HK-2 (cell line): Measurements from ENCODE around the gene POLR3A.
A peak's percentile ranks its signal among the peaks of the same experiment; 100 is the strongest.
"Not testable (repeated sequence)": the region's sequence is repeated elsewhere in the genome, so short reads cannot be mapped to it uniquely, and the experiment has no call there.

Experiments
- DNase-seq: peaks from one replicate; pipeline ENCODE4 v3.0.0-alpha.2; 2018; ENCODE audit not compliant: unreplicated experiment

Gene POLR3A

DNA sequence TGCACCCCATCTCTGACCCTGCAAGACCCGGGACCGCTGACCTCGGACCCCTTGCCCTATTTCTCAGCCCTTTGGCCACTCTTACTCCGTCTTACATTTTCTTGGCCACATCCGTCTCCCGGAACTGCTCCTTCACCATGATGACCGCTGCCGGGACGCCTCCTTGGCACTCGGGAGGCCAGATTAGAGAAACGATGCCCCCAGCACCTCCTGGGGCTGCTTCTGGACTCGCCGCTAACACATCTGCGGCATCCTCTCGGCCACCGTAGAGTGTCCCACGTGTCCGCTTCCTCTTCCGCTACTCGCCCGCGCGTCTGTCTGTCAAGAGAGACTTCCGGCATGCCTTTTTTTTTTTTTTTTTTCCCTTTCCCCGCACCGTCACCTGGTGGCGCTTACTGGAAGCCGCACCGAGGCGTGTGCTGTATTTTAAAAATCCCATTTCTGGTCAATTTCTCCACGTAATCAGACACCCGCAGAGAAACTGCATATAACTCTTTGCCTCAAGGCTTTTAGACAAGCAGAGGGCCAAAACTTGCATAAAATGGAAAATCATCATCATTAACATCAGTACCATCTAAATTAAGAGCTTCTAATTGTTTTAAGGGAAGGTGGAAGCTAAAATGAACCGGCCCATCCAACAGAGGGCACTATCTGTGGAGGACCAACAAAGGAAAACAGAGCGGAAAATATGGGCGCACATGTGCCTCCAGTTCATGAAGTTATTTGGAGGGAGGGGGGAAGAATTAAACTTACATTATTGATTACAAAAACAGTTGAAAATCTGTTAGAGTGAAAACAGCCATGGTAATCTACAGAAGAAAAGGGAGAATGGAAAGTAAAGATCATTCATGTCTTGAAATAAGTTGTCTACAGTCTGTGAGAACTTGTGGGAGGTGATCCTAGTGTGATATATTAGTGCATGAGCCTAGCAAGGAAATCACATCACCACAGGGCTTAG, at the start of gene POLR3A:
POLR3A (minus strand) TSS at position 247 of the 958 bp plus-strand sequence; CDS start at position 139, 108 bp downstream.
- peak; percentile 98 for DNase-seq

DNA sequence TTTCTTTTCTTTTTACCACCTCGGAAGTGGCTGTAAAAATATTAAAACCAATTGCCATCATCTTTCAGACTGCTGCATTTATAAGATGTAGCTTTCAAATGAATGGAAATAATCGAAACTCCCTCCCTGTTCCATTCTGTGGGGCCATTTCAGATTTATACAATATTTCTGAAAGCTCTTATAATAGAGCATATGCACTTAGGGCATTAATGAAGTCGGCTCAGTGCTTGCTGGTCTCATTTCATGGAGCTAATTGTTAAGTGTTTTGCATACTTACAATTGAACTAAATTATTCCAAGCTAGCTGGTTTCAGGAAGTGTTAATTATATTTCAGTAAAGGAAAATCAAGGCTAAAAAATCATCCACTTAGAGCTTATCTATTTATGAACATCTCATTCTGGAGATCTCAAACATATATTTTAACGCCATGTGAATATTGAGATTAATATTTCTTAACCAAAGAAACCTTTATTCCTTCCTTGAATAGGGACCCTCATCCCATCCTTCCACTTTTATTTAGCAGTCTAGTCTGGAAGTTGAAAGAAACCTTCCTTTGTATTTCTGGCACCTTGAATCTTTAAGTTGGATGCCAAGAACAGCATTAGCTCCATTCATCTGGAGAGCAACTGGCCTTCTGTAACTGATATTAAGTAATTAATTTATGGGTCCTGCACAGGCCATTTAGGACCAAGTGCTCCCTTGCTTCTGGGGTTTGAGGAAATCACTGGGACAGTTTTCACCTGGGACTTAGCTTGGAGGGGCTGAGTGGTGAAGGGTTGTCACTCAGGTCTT, 49.4 kb upstream of the POLR3A start:
- no peak for DNase-seq

DNA sequence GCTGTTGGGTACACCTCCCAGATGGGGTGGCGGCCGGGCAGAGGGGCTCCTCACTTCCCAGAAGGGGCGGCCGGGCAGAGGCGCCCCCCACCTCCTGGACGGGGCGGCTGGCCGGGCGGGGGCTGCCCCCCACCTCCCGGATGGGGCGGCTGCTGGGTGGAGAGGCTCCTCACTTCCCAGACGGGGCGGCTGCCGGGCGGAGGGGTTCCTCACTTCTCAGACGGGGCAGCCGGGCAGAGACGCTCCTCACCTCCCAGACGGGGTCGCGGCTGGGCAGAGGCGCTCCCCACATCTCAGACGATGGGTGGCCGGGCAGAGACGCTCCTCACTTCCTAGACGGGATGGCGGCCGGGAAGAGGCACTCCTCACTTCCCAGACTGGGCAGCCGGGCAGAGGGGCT, 46.5 kb upstream of the POLR3A start:
- not testable (repeated sequence) for DNase-seq

DNA sequence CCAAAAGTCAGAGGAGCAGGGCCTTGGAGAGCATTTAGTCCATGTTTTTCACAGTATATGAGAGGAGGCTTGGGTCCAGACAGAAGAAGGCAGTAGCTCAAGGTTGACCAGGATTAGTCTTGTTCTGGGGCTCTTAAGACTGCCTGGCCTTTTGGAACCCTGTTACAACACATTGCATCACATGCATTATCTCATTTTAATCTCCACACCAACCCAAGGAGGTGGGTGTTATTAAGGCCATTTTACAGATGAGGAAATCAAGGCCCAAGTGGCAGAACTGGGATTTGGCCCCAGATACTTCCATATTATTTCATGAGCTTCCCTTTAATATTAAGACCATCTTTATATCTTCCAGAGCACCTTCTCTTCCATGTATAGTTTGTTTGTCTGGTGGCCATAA, 43.2 kb upstream of the POLR3A start:
- DNase-seq, result no peak

DNA sequence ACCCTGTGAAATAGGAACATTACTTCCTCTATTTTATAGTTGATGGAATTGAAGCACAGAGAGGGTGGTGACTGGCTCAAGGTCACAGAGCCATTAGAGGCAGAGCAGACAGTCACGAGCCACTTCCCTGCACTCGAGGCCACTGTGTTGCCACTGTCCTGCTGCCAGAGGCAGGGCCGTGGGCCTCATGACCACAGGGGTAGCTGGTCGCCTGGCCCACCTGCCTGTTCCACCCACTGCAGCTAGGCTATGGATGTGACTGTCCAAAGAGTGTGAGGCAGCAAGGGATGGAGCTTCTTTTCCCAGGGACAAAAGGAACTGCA, 42.5 kb upstream of the POLR3A start:
- DNase-seq, result no peak

DNA sequence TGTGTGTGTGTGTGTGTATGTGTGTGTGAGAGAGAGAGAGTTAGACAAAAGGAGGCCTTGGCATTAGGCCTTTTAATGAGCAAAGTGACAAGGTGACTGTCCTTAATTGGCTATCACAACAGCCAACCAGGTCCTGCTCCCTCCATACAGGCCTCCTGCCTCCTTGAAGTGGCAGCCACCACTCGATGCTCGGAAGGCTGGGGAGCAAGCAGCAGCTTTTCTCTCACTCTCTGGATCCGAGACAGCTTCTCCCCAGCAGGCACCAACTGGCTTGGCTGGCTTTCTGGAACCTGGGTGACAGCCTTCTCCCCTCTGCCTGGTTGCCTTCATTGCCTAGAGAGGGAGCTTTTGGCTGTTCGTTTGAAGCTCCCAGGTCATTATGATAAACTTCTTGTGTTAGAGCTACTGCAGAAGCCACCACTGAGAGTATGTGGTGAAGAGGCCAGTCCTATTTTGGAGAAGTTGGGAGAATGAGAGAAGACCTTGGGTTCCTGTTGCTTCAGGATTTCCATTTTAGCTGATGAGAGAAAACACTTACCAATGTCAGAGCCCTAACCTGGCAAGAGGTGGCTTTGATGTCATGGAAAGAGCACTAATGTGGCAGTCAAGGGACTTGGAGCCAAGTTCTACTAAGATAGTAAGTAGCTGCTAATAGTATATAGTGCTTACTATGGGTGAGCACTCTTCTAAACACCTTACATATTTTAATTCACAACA, 42.0 kb upstream of the POLR3A start:
- DNase-seq, result no peak

DNA sequence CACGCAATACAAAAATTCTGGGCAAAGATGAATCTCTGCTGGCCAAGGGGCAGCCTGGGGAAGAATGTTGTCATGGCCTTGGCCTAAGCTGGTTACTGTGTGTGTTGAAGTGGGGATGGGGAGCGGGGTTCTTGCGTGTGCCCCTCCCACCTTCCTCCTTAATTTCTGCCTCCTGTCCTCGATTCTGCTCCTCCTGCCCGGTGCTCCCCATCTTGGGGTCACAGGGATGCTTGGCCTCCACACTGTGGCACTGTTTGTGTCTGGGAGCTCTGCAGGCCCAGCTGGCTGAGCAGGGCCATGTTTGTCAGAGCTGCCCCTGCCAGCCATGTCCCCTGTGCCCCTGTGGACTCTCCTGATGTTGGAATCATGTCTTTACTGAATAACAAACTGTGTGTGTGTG, 41.4 kb upstream of the POLR3A start:
- DNase-seq, result no peak

DNA sequence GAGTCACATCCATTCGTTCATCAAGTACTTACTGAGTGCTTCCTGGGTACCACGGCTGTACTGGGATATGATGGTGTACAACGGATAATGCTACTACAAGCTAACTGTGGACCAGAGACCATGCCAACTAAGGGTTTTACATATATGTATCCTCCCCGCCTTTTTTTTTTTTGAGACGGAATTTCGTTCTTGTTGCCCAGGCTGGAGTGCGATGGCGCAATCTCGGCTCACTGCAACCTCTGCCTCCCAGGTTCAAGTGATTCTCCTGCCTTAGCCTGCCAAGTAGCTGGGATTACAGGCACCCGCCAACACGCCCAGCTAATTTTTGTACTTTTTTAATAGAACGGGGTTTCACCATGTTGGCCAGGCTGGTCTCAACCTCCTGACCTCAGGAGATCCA, 40.7 kb upstream of the POLR3A start:
- DNase-seq, result not testable (repeated sequence)

DNA sequence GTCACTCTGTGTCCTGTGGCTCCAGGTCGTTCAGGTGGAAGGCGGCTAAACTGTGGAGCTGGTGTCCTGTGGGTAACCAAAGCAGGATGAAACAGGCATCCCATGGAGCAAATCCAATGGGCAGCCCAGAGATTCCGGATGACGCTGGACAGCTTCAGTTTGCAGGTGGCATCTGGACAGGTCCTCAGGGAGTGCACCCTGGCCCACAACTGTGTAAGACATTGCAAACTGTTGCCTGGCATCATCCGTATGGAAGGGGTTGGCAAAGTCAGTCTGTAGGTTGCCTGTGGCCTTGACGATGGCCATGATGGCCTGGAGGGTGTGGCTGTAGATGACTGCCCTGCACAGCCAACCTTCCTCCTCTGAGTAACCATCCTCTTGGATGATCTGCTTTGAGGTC, 39.8 kb upstream of the POLR3A start:
- DNase-seq, result no peak

DNA sequence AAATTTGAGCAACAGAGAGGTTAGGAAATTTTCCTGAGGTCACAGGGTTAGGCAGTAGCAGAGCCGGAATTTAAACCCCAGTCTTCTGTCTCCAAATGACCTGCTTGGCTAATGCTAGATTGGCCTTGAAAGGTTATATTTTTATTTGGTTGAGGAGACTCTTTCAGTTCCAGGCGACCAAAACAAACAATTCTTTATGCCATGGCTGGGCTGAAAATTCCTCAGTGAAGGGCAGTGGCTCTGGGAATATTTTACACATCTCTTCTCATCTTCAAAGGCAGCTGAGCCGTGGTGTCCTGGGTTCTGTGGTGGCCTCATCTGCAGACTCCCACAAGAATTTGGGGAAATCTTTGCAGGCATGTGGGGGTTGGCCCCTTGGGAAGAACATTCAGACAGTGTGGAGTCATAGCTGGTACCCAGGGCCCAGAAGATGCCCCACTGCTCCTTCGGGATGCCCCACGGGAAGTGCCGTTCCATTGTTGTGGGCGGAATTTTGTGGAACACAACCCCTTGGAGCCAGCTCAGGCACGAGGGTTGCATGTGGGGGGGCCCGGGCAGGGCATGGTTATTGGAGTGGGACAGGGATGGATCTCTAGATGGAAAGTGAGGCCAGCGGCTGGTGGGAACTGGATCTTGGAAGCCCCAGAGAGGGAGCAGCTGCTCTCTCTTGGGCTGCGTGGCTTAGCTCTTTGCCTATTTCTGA, 37.6 kb upstream of the POLR3A start:
- DNase-seq, result no peak

DNA sequence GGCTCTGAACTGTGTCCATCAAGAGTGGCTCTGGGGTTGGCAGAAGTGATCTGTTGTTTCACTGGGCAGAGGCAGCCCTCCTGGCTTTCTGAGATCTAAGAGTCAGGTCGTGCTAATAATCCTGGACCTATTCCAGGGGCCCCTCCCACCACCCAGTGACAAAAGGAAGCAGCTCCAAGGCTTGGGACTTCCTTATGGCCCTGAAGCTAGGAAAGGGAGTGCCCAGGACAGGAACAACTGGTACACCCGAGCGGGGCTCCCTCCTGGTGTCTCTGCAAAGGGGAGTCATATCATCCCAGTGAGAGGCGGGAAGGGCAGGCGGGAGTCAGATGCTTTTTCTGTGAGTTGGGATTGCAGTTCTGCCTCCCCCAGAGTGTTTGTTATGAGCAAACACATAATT, 36.7 kb upstream of the POLR3A start:
- DNase-seq, result no peak

DNA sequence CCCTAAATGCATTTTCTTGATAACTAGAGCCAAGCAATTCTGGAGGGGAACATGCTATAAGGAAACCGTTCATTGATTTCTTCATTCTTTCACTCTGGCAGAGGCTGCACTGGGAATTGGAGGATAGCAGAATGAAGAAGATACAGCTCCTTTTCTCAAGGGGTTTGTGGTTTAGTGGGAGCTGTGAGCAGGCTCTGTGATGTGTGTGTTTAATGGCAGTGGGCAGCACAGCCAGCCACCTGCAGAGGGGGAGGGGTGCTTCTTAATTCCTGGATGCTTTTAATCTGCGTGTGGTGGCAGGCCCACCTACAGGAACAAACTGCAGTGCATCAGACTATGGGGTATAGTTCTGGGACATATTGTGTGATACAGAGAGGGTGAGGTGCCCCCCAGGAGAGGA, 36.3 kb upstream of the POLR3A start:
- no peak for DNase-seq

DNA sequence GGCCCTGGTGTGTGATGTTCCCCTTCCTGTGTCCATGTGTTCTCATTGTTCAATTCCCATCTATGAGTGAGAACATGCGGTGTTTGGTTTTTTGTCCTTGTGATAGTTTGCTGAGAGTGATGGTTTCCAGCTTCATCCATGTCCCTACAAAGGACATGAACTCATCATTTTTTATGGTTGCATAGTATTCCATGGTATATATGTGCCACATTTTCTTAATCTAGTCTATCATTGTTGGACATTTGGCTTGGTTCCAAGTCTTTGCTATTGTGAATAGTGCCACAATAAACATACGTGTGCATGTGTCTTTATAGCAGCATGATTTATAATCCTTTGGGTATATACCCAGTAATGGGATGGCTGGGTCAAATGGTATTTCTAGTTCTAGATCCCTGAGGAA, 35.6 kb upstream of the POLR3A start:
- DNase-seq, result not testable (repeated sequence)

DNA sequence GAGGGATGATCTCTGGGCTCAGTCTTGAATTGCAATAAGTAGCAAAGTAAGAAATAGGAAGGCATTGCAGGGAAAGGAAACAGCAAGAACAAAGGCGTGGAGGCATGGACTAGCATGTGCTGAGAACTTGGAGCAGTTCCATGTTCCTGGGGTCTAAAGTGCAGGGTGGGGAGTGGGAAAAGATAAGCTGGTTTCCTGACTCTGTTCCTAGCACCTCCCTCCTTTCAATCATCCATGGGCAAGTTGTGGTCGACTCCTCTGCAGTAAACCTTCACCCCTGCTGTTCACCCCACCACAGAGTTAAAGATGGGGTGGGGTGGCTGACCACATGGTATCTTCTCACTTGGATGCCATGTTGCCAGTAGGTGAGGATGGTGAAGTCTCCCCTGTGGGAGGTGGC, 33.9 kb upstream of the POLR3A start:
- no peak for DNase-seq

DNA sequence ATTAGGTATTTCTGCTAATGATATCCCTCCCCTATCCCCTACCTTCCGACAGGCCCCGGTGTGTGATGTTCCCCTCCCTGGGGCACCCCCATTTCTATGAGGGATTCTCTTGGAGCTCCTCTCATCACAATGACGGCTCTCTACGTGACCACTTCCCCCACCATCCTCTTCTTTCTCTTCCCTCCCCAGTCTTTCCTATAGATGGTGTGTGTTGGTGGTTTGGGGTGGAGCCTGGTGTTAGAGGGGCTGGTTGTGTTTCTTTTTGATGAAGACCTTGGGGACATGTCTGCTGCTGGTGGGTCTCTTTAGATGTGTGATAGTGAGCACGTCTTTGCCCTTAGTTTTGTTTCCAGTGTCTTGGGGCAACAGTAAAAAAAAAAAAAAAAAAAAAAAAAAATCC, 33.0 kb upstream of the POLR3A start:
- no peak for DNase-seq

DNA sequence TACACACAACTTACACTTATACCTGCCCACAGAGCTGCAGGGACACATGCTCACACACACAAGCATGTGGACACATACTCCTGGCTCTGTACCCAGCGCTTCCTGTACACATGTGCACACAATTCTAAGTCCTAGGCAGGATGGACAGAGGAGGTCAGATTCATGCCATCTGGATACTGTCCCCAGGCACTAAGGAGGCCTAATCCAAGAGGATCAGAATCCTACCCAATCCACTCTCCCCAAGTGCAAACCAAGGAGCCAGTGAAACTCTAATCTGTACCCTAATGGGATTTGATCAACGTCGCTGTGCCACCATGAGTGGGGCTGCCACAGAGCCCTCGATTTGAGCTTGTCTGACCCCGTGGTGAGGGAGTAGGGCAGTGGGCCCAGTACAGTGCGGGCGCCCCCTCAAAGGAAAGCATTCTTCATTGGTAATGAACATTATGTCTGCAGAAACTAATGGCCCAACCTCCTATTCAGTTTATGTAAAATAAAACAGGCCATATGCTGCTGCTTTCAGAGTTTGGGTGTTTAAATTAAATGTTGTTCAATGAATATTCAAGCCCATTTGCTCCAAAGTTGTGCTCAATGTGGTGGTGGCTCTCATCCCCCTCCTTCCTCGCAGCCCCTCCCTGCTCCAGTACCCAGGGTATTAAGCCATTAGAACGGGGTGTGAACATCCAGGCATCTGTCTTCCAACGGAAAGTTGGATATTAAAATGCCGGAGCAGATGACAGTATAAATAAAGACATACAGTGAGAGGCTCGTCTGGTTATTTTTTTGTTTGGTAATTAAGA, 30.8 kb upstream of the POLR3A start:
- no peak for DNase-seq

DNA sequence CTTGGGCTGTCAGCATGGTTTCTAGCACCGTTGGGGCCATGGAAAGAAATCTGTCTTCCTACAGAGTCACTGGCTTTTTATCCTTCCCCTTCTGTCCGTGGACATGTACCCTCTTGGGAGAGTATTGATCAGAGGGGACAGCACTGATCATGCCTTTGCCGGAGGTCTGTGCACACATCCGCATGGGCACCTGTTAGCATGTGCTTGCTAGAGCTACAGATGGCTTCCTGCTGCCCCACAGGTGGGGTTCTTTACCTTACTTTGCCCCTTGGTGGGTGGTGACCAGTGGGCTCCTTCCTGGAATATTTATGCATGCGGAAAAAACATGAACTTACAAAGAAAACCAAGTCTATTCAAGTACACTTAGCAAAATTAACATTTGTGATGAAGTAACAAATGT, 29.2 kb upstream of the POLR3A start:
- DNase-seq, result no peak

DNA sequence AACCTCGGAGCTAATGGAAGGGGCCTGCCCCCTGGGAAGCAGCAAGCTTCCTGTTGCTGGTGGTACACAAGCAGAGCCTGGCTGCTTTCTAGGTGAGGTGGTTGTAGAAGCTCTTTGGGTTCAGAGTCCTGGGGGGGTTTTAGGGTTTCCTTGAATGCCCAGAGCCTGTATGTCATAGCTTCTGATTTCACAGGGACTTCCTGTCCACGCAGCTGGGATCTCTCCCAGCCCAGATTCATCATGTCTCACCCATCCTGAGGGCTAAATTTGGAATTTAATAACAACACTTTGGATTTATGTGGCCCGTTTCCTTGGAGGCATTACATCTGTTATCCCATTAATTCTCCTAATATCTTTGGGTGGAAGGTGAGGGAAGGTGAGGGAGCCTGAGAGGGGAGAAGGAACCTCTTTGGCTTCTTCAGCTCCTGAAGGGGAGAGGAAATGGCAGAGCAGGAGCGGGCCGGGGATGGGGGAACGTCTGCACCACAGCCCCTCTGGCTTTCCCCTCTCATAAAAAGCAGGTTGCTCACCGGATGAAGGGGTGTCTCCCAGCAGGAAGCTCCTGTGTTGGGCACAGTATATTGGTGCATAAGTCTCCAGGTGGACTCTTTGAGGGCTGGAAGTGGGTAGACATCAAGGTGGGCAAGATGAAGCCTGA, 24.0 kb upstream of the POLR3A start:
- DNase-seq, result no peak

DNA sequence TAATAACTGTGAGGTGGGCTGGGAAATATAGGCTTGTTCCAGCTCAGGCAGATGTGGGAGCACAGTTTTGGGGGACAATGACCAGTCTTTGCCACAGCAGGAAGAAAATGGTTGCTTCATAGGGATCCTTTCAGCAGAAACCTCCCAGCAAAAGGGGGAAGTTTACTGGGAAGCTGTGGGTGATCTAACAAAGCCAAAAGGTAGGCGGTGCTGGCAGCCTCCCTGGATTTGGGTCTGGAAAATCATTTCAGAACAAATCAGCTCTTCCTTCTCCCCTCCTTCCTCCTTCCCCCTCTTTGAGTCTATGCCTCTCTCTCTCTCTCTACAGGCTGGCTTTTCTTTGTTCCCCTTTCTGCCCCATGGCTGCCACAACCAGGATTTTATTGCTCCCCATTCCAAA, 20.5 kb upstream of the POLR3A start:
- no peak for DNase-seq

DNA sequence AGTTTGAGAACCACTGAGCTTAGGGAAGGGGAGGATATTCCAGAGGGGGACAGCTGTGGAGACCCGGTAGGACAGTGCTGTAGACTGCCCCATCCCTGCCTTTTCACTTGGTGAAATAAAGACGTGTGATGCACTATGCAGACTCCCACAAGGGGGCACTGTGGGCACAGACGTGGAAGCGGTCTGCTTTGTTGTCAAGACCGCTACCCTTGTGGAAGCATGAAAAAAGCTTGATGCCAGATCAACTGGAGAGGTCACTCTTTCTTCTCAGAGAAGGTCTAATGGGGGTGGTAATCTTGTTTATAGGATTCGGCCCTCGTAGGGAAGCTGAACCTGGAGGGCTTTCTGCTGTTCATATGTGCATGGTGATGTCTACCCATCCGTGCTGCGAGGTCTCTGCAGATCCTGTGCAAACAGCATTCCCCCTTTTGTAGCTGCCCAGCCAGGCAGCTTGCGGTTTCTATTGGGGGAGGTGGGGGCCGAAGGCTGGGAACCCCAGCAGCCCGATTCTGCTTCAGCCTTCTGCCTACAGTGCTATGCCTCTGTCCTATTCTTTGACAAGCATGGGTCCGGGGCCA, 18.1 kb upstream of the POLR3A start:
- peak; percentile 82 for DNase-seq
